CD4-positive, alpha-beta T cell treated with Interleukin-17A for 1 hour (primary cell): ENCODE measurements around the gene GPLD1.
A peak's percentile ranks its signal among the peaks of the same experiment; 100 is the strongest.
"Not testable (repeated sequence)": the region's sequence is repeated elsewhere in the genome, so short reads cannot be mapped to it uniquely, and the experiment has no call there.

Experiments used
- DNase-seq: peaks from one replicate; pipeline ENCODE4 v3.0.0-alpha.2; 2020

Gene GPLD1

GRCh38 chr6:24453921-24454320 lies 35.5 kb downstream of the GPLD1 start:
- DNase-seq: no peak

- DNase-seq: no peak
These were observed 37.6 kb downstream of the GPLD1 start for GRCh38 chr6:24451581-24452388.

GRCh38 chr6:24448828-24449525 lies 40.4 kb downstream of the GPLD1 start:
- no peak for DNase-seq

- no peak for DNase-seq
These were observed 41.0 kb downstream of the GPLD1 start for GRCh38 chr6:24448396-24448795.

GRCh38 chr6:24446670-24447069 lies 42.7 kb downstream of the GPLD1 start:
- DNase-seq: no peak

- no peak for DNase-seq
These were observed 43.7 kb downstream of the GPLD1 start for GRCh38 chr6:24445704-24446103.

GRCh38 chr6:24444588-24444987 lies 44.8 kb downstream of the GPLD1 start:
- DNase-seq: no peak

GRCh38 chr6:24441599-24441904 lies 47.8 kb downstream of the GPLD1 start:
- no peak for DNase-seq

- DNase-seq: no peak
These were observed 48.3 kb downstream of the GPLD1 start for GRCh38 chr6:24440897-24441598.

GRCh38 chr6:24439858-24440539 lies 49.4 kb downstream of the GPLD1 start:
- no peak for DNase-seq

- no peak for DNase-seq
These were observed 52.4 kb downstream of the GPLD1 start for GRCh38 chr6:24436979-24437378.

- DNase-seq: no peak
These were observed 56.8 kb downstream of the GPLD1 start for GRCh38 chr6:24432611-24433010.

GRCh38 chr6:24431045-24431451 lies 58.3 kb downstream of the GPLD1 start:
- DNase-seq: peak; percentile 47

- DNase-seq: no peak
These were observed 59.3 kb downstream of the GPLD1 start for GRCh38 chr6:24430086-24430485.

GRCh38 chr6:24429146-24429545 lies 60.2 kb downstream of the GPLD1 start:
- DNase-seq: no peak

GRCh38 chr6:24428615-24429014 lies 60.8 kb downstream of the GPLD1 start:
- no peak for DNase-seq

GRCh38 chr6:24426729-24427446 lies 62.5 kb downstream of the GPLD1 start:
- no peak for DNase-seq

- no peak for DNase-seq
These were observed 64.3 kb downstream of the GPLD1 start for GRCh38 chr6:24425091-24425490.

- DNase-seq: no peak
These were observed 69.9 kb downstream of the GPLD1 start for GRCh38 chr6:24419526-24419925.

- no peak for DNase-seq
These were observed 73.6 kb downstream of the GPLD1 start for GRCh38 chr6:24415753-24416152.

GRCh38 chr6:24414531-24414930 lies 74.8 kb downstream of the GPLD1 start:
- not testable (repeated sequence) for DNase-seq

- DNase-seq: no peak
These were observed 77.1 kb downstream of the GPLD1 start for GRCh38 chr6:24412294-24412693.

GRCh38 chr6:24410622-24411021 lies 78.8 kb downstream of the GPLD1 start:
- DNase-seq: no peak
